K562 (cell line): ENCODE measurements around the gene PTPN1. TPM values are rescaled to one million over a fixed set of nuclear protein-coding genes. Genes with fewer than 3 reads are reported as not detected.

Source experiments
- ATAC-seq: fragments of 200-7000 bp; cut with Tn5 transposase; 3 replicates; pipeline ENCODE4 v1.9.1; 2020; ENCODE audit warnings: moderate library complexity
- BruUV-seq: library from RNA; stranded (reverse); fragments of 400-500 nt; replicated peaks from 2 replicates; lab custom pipeline; 2021; lab: Mats Ljungman, UMichigan
- CTCF ChIA-PET: fragments of 300-600 bp; formaldehyde crosslinking; extraction: SDS; loops from one replicate; lab custom pipeline; 2021; ENCODE audit warnings: low intra/inter-chr PET ratio; lab: Yijun Ruan, JAX
- POLR2A ChIA-PET: fragments of 300-600, 350-650 bp; sonication (Branson Sonifier 250); formaldehyde crosslinking; extraction: SDS; loops from one replicate; lab custom pipeline; 2021; ENCODE audit warnings: antibody characterized with exemption, inconsistent platforms; lab: Yijun Ruan, JAX
- DNase-seq, 4 experiments: peaks; one replicate each; pipeline versions ENCODE4 v3.0.0 to v3.0.0-alpha.2; 2011 to 2018; ENCODE audit warnings: low spot score in 3 of 4, mixed read lengths in 3 of 4; ENCODE audit errors: extremely low read depth in 1 of 4
- FAIRE-seq: peaks from 2 replicates; lab custom pipeline; 2011; peaks lifted over from hg19 to GRCh38; lab: Jason Lieb, UNC
- H2AFZ ChIP-seq: 2 replicates; pipeline ENCODE4 v1.6.0; 2011; ENCODE audit warnings: low read depth, low read length, control low read depth, inconsistent platforms
- H3K27ac ChIP-seq: fragments of 200-600 bp; 3 replicates; pipeline ENCODE4 v1.8.0; 2011; ENCODE audit warnings: low read depth, mild to moderate bottlenecking, control low read depth, inconsistent platforms, low read length, moderate library complexity, mixed read lengths; ENCODE audit errors: extremely low read depth
- H3K27me3 ChIP-seq, 2 experiments: fragments of 300-600 bp in 1 of 2; 2 replicates in 1 of 2; 3 replicates in 1 of 2; pipeline versions ENCODE4 v1.6.0 to v1.8.0; 2011; ENCODE audit warnings: inconsistent platforms in 2 of 2, low read length in 2 of 2, mild to moderate bottlenecking in 1 of 2, mixed read lengths in 1 of 2, moderate library complexity in 1 of 2; ENCODE audit not compliant: control insufficient read depth in 2 of 2, insufficient read depth in 2 of 2
- H3K36me3 ChIP-seq: fragments of 300-600 bp; 3 replicates; pipeline ENCODE4 v1.8.0; 2011; ENCODE audit warnings: mild to moderate bottlenecking, low read length, inconsistent platforms; ENCODE audit not compliant: control insufficient read depth, insufficient read depth
- H3K4me1 ChIP-seq, 2 experiments: fragments of 200-600 bp in 1 of 2; replicated peaks in 1 of 2; 2 replicates in 1 of 2; 3 replicates in 1 of 2; pipeline versions ENCODE4 v1.5.1 to v1.8.0; 2011; ENCODE audit warnings: inconsistent platforms in 2 of 2, low read length in 2 of 2, mild to moderate bottlenecking in 1 of 2, mixed read lengths in 1 of 2, moderate library complexity in 1 of 2; ENCODE audit not compliant: control insufficient read depth in 2 of 2, insufficient read depth in 2 of 2
- H3K4me2 ChIP-seq: 2 replicates; pipeline ENCODE4 v1.6.1; 2011; ENCODE audit warnings: low read length, control low read depth, inconsistent platforms, mixed read lengths; ENCODE audit not compliant: insufficient read depth
- H3K4me3 ChIP-seq: fragments of 200-600 bp; sonication (generic), shearing (Covaris generic); 2 replicates; pipeline ENCODE4 v1.5.1; 2016; ENCODE audit warnings: control low read depth, inconsistent platforms
- H3K79me2 ChIP-seq: fragments of 200-600 bp; 3 replicates; pipeline ENCODE4 v1.8.0; 2011; ENCODE audit warnings: low read length, inconsistent platforms; ENCODE audit not compliant: control insufficient read depth, insufficient read depth
- H3K9ac ChIP-seq, 2 experiments: 2 replicates each; pipeline versions ENCODE4 v1.6.0 to v1.6.1; 2011; ENCODE audit warnings: low read depth in 2 of 2, low read length in 2 of 2, control low read depth in 1 of 2, inconsistent platforms in 1 of 2, mild to moderate bottlenecking in 1 of 2, mixed read lengths in 1 of 2; ENCODE audit not compliant: insufficient read depth in 1 of 2
- H3K9me1 ChIP-seq: one replicate; pipeline ENCODE4 v1.6.0; 2011; ENCODE audit warnings: inconsistent platforms, mild to moderate bottlenecking, low read length, moderate library complexity; ENCODE audit not compliant: control insufficient read depth, insufficient read depth
- H3K9me3 ChIP-seq: replicated peaks from 2 replicates; pipeline ENCODE4 v1.5.1; 2011; ENCODE audit warnings: low read depth, low read length, inconsistent platforms; ENCODE audit not compliant: control insufficient read depth, insufficient read depth
- H4K20me1 ChIP-seq: replicated peaks from 2 replicates; pipeline ENCODE4 v1.6.1; 2011; ENCODE audit warnings: low read length, inconsistent platforms, mixed read lengths; ENCODE audit not compliant: control insufficient read depth, insufficient read depth
- CBX5 ChIP-seq: IDR thresholded peaks from 2 replicates; pipeline ENCODE4 v1.6.1; 2014; ENCODE audit warnings: low read depth, borderline replicate concordance
- CEBPB ChIP-seq: fragments of 450-650 bp; IDR thresholded peaks from 2 replicates; pipeline ENCODE4 v1.6.1; 2016; ENCODE audit warnings: missing genetic modification characterization, missing compliant biosample characterization
- CEBPG ChIP-seq, 3 experiments: fragments of 200-800 bp in 1 of 3; sonication (Bioruptor generic) in 1 of 3; sonication (generic) in 1 of 3; formaldehyde crosslinking in 1 of 3; IDR thresholded peaks in 2 of 3; conservative IDR thresholded peaks in 1 of 3; 2 replicates each; pipeline versions ENCODE4 v1.6.1 to v1.8.0; 2016 to 2022; ENCODE audit warnings: missing compliant biosample characterization in 2 of 3, missing genetic modification characterization in 2 of 3, mild to moderate bottlenecking in 1 of 3, missing genetic modification reagents in 1 of 3
- FOXP4 ChIP-seq: sonication (generic); formaldehyde crosslinking; IDR thresholded peaks from 2 replicates; pipeline ENCODE4 v1.8.0; 2022; ENCODE audit warnings: mild to moderate bottlenecking, missing genetic modification reagents, borderline replicate concordance
- HMG20A ChIP-seq: fragments of 450-650 bp; formaldehyde crosslinking; conservative IDR thresholded peaks from 2 replicates; pipeline ENCODE4 v1.4.0; 2020; ENCODE audit warnings: mild to moderate bottlenecking, mixed read lengths
- NCOA6 ChIP-seq: fragments of 450-650 bp; IDR thresholded peaks from 2 replicates; pipeline ENCODE4 v1.6.1; 2017; ENCODE audit warnings: mild to moderate bottlenecking
- NFE2 ChIP-seq: IDR thresholded peaks from 2 replicates; pipeline ENCODE4 v1.6.1; 2014; ENCODE audit warnings: antibody characterized with exemption, low read depth
- ZFX ChIP-seq: sonication (generic); formaldehyde crosslinking; IDR thresholded peaks from 2 replicates; pipeline ENCODE4 v1.8.0; 2022; ENCODE audit warnings: mild to moderate bottlenecking, missing genetic modification reagents, moderate library complexity
- WGBS: fragments of 100-300 bp; shearing (Covaris generic); methylation state at CpG from one replicate; pipeline ENCODE4 v1.1.6; 2016; ENCODE audit warnings: low coverage, mixed read lengths; ENCODE audit not compliant: insufficient coverage; ENCODE audit errors: missing lambda C conversion rate; 5-methylcytosine and 5-hydroxymethylcytosine counted together
- in situ Hi-C: fragments of 300-500 bp; cut with MboI; formaldehyde crosslinking; loops from 4 replicates; pipeline ENCODE4 v1.15.0; 2018; ENCODE audit warnings: inconsistent platforms, mixed read lengths
- intact Hi-C: fragments of 100-400 bp; cut with micrococcal nuclease; formaldehyde crosslinking; loops from 2 replicates; pipeline ENCODE4 v1.14.2; 2022
- polyA plus RNA-seq, 8 experiments: library from polyadenylated mRNA; depleted of rRNA in 4 of 8; stranded (reverse) in 5 of 8; unstranded in 3 of 8; fragments of >200 nt; fragmentation: Nextera tagmentation in 2 of 8; fragmentation: Illumina TruSeq in 1 of 8; extraction: Ambion mirVana in 2 of 8; extraction: Trizol in 1 of 8; gene quantifications; 2 replicates each; pipeline versions ENCODE4 v1.2.1 to v1.2.3, GENCODE V29; 2011 to 2014; ENCODE audit warnings: inconsistent platforms in 1 of 8, missing spikeins in 1 of 8
- total RNA-seq, 7 experiments: library from RNA; depleted of rRNA in 6 of 7; stranded (reverse); fragments of >200 nt in 6 of 7; fragmentation: Illumina TruSeq in 2 of 7; extraction: Trizol in 2 of 7; gene quantifications; 2 replicates each; pipeline versions ENCODE4 v1.2.1 to v1.2.3, GENCODE V29; 2011 to 2021; ENCODE audit warnings: low replicate concordance in 1 of 7

PTPN1 gene
- total and polyA plus RNA-seq, 9 of the 15 experiments (the other 6 are each of a cell fraction or from before 2014, with no cell fraction given), result 11.0 to 85.3 (median 54.0) TPM

- no peak for ATAC-seq
- H3K4me3 ChIP-seq, result no peak overlapping the region
- 0 out of 2 replicates have a peak, but pooled peaks cover 3% of the 10 kb centered on the region for H4K20me1 ChIP-seq
- H2AFZ ChIP-seq, result no peak overlapping the region
- H3K27ac ChIP-seq, result no peak overlapping the region
- ChIA-PET POLR2A (interaction anchor here (0.6 to 2.5 kb wide), 9 partner anchors 8 to 707 kb away, joined by 3 to 11 read pairs (median 4); no protein-coding TSS in a partner anchor), CTCF (no interaction called here)
- in situ Hi-C loops (no loop called here), intact Hi-C loops (no loop called here)
- WGBS, result 95% methylated on average over 7 of the region's 7 CpGs
- H3K4me2 ChIP-seq, result no peak overlapping the region
- no peaks in the 10 kb centered on the region for H3K27me3 ChIP-seq
- no peak for DNase-seq
- H3K9ac ChIP-seq, result no peak overlapping the region
- peaks cover 95% of the 10 kb centered on the region for H3K79me2 ChIP-seq
- H3K36me3 ChIP-seq, result peaks cover 20% of the 10 kb centered on the region; the same call in 1 of the 3 replicates
- no TSS peak for BruUV-seq
- H3K9me3 ChIP-seq, result no peaks in the 10 kb centered on the region
- H3K9me1 ChIP-seq, result no peaks in the 10 kb centered on the region
- TF ChIP-seq NCOA6 (no peak), ZFX (CRISPR knock-in tag) (no peak), HMG20A (CRISPR knock-in tag) (no peak)
- H3K4me1 ChIP-seq, result peaks cover 0 to 5% of the 10 kb centered on the region in 2 experiments; a peak in 4 of 5 replicates
- no peak for FAIRE-seq
Measured at GRCh38 chr20:50533464-50533863, 23.3 kb downstream of the PTPN1 start.

- Histone ChIP-seq H3K9me1 (no peaks in the 10 kb centered on the region), H2AFZ (no peak overlapping the region), H3K9ac (no peak overlapping the region), H3K36me3 (peaks cover 15% of the 10 kb centered on the region; the same call in 1 of the 3 replicates), H3K9me3 (no peaks in the 10 kb centered on the region), H3K27ac (no peak overlapping the region), H3K4me1 (peaks cover 0 to 5% of the 10 kb centered on the region in 2 experiments; a peak in 4 of 5 replicates), H3K27me3 (no peaks in the 10 kb centered on the region), H3K4me3 (no peak overlapping the region), H3K4me2 (no peak overlapping the region), H4K20me1 (no peaks in the 10 kb centered on the region), H3K79me2 (peaks cover 94% of the 10 kb centered on the region)
- ChIA-PET CTCF (no interaction called here), POLR2A (interaction anchor here (0.7 to 2.5 kb wide), 7 partner anchors 9 to 56 kb away, joined by 3 to 11 read pairs (median 4); no protein-coding TSS in a partner anchor)
- FAIRE-seq, result no peak
- intact Hi-C loops (no loop called here), in situ Hi-C loops (no loop called here)
- TF ChIP-seq CEBPG (CRISPR knock-in tag; IDR thresholded peaks at IDR 0.05) (no peak), CEBPG (tag; conservative IDR thresholded peaks at IDR 0.05 in 1 of 2, IDR thresholded peaks at IDR 0.05 in 1 of 2) (0 out of 4 replicates have a peak, but pooled peaks of 1 of the 2 experiments have one; percentile 36), CBX5 (no peak), FOXP4 (CRISPR knock-in tag) (no peak), NFE2 (peak; percentile 7; the same call in 1 of the 2 replicates), CEBPB (tag) (peak; percentile 61)
- DNase-seq, result no peak
- whole genome bisulfite sequencing, result 83% methylated on average over 1 of the region's 1 CpG
- no TSS peak for BruUV-seq
- ATAC-seq, result no peak; the same call in 2 of the 3 replicates
Measured at GRCh38 chr20:50534567-50534966, 24.4 kb downstream of the PTPN1 start.
